Nephron progenitor cell (in vitro differentiated cells): ENCODE measurements around the gene GRIN2D.

Source experiments
- DNase-seq: peaks from one replicate; pipeline ENCODE4 v3.0.0; 2021
- H3K27ac Mint-ChIP-seq: 2 replicates; pipeline ENCODE4 v1.8.0; 2021; ENCODE audit warnings: mild to moderate bottlenecking, moderate library complexity, mixed read lengths
- H3K27me3 Mint-ChIP-seq: 2 replicates; pipeline ENCODE4 v1.8.0; 2021; ENCODE audit warnings: mild to moderate bottlenecking, low read depth, mixed read lengths; ENCODE audit not compliant: poor library complexity
- H3K36me3 Mint-ChIP-seq: 2 replicates; pipeline ENCODE4 v1.8.0; 2021; ENCODE audit warnings: low read depth, mixed read lengths
- H3K4me1 Mint-ChIP-seq: 2 replicates; pipeline ENCODE4 v1.8.0; 2021; ENCODE audit warnings: mixed read lengths
- H3K4me3 Mint-ChIP-seq: 2 replicates; pipeline ENCODE4 v1.8.0; 2021; ENCODE audit warnings: mild to moderate bottlenecking, moderate library complexity, mixed read lengths
- H3K9me3 Mint-ChIP-seq: 2 replicates; pipeline ENCODE4 v1.8.0; 2021; ENCODE audit warnings: mild to moderate bottlenecking, moderate library complexity, mixed read lengths
- CTCF ChIP-seq: fragments of 200-600 bp; sonication (generic); IDR thresholded peaks from 2 replicates; pipeline ENCODE4 v1.5.0; 2021; ENCODE audit warnings: antibody characterized with exemption

The GRIN2D gene

GRCh38 chr19:48373567-48373966 lies 19.9 kb upstream of the GRIN2D start:
- no peak for DNase-seq
- no peak for TF ChIP-seq CTCF
- peak overlapping the region; percentile 83 for H3K27ac Mint-ChIP-seq
- H3K4me1 Mint-ChIP-seq, result peaks cover 67% of the 10 kb centered on the region
- no peak overlapping the region for H3K4me3 Mint-ChIP-seq
- no peaks in the 10 kb centered on the region for H3K9me3 Mint-ChIP-seq
- no peaks in the 10 kb centered on the region for H3K36me3 Mint-ChIP-seq
- H3K27me3 Mint-ChIP-seq, result peaks cover 17% of the 10 kb centered on the region

- Mint-ChIP-seq H3K27ac (no peak overlapping the region), H3K27me3 (peaks cover 10% of the 10 kb centered on the region), H3K4me1 (peaks cover 42% of the 10 kb centered on the region), H3K4me3 (no peak overlapping the region), H3K36me3 (peaks cover 21% of the 10 kb centered on the region), H3K9me3 (no peaks in the 10 kb centered on the region)
- no peak for TF ChIP-seq CTCF
- no peak for DNase-seq
Measured at GRCh38 chr19:48378194-48378570, 15.3 kb upstream of the GRIN2D start.

GRCh38 chr19:48379058-48379457 lies 14.4 kb upstream of the GRIN2D start:
- Mint-ChIP-seq H3K36me3 (peaks cover 26% of the 10 kb centered on the region), H3K27ac (no peak overlapping the region), H3K9me3 (no peaks in the 10 kb centered on the region)

GRCh38 chr19:48381178-48381950 lies 12.1 kb upstream of the GRIN2D start:
- Mint-ChIP-seq H3K4me3 (no peak overlapping the region), H3K27me3 (no peaks in the 10 kb centered on the region), H3K4me1 (peaks cover 25% of the 10 kb centered on the region), H3K36me3 (peaks cover 47% of the 10 kb centered on the region), H3K27ac (no peak overlapping the region), H3K9me3 (no peaks in the 10 kb centered on the region)
- no peak for TF ChIP-seq CTCF
- DNase-seq, result no peak

More at GRCh38 chr19:48379058-48379457, 14.4 kb upstream of the GRIN2D start:
- peaks cover 41% of the 10 kb centered on the region for H3K4me1 Mint-ChIP-seq
- H3K27me3 Mint-ChIP-seq, result peaks cover 7% of the 10 kb centered on the region
- no peak for DNase-seq
- TF ChIP-seq CTCF, result no peak
- H3K4me3 Mint-ChIP-seq, result no peak overlapping the region

GRCh38 chr19:48382286-48382685 lies 11.2 kb upstream of the GRIN2D start:
- H3K9me3 Mint-ChIP-seq, result no peaks in the 10 kb centered on the region
- no peak for DNase-seq
- peaks cover 53% of the 10 kb centered on the region for H3K36me3 Mint-ChIP-seq
- H3K27me3 Mint-ChIP-seq, result no peaks in the 10 kb centered on the region
- no peak overlapping the region for H3K4me3 Mint-ChIP-seq
- peaks cover 18% of the 10 kb centered on the region for H3K4me1 Mint-ChIP-seq
- H3K27ac Mint-ChIP-seq, result peak overlapping the region; percentile 90
- TF ChIP-seq CTCF, result no peak
